ENCODE results near the gene ZNF273. TPM values are rescaled to one million over a fixed set of nuclear protein-coding genes. Genes with fewer than 3 reads are reported as not detected.
"Not testable (repeated sequence)": the region's sequence is repeated elsewhere in the genome, so short reads cannot be mapped to it uniquely, and the experiment has no call there.

The ZNF273 gene
- polyA plus RNA-seq, 1 donor (not counting 4 experiments of a cell fraction or from before 2014, with no cell fraction given): 4.7 TPM

DNA sequence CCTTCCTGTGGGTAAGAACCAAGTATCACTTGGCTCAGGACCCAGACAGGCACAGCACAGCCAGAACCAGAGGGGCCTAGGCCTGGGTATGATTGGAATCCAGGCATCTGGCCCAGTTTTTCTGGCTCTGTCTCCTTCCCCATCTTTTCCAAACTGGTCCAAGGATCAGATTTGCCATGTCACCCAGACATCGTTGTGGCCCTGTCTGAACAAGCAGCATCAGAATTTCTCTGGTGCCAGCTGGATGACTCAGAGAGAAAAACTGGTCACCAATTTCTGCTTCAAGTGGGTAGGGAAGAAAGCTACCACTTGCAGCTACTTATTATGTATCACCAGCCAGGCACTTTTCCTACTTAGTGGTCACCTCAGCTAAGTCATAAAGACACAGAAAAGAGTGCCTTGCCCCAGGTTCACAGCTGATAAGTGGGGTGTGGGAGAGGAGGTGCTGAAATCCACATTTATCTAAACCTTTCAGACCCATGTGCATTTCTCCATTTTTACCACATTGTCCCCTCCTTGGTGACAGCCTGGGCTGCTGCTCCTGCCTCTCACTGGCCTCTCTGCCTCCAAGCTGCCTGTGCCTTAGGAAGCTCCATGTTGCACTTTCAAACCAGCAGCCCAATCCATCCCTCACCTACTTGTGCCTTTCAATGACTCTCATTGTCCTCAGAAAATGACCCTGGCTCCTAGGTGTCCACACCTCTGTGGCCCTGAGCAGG, 11.6 kb upstream of the ZNF273 start:
- H3K27me3 ChIP-seq (ENCODE audit: control insufficient read depth, extremely low read depth, insufficient read depth, low read length); H3K27ac ChIP-seq (ENCODE audit: control insufficient read depth, insufficient read depth, low read length); H3K9ac ChIP-seq (ENCODE audit: control insufficient read depth, extremely low read depth, insufficient read depth, low read length); H3K9me3 ChIP-seq (ENCODE audit: control insufficient read depth, low read depth, low read length); H3K4me3 ChIP-seq (ENCODE audit: control insufficient read depth in 2 of 3, extremely low read depth in 1 of 3, insufficient read depth in 2 of 3, low read depth in 1 of 3, low read length in 3 of 3); H3K36me3 ChIP-seq (ENCODE audit: control insufficient read depth in 2 of 2, extremely low read depth in 1 of 2, insufficient read depth in 2 of 2, low read length in 2 of 2); dilution Hi-C loops (cut with MboI; ENCODE audit: extremely low pct_ligation_motif_present, low sequenced_read_pairs); H2AFZ ChIP-seq (ENCODE audit: control insufficient read depth, low read length); H4K20me1 ChIP-seq (ENCODE audit: control insufficient read depth, extremely low read depth, insufficient read depth, low read length); H3K9me1 ChIP-seq (ENCODE audit: control insufficient read depth, extremely low read depth, insufficient read depth, low read length); H3K79me2 ChIP-seq (ENCODE audit: control insufficient read depth, insufficient read depth, low read length): not testable (repeated sequence)
- Histone ChIP-seq H3K4me1 (ENCODE audit: control insufficient read depth, extremely low read depth, insufficient read depth, low read length) (peaks cover 12% of the 10 kb centered on the region), H3K4me2 (ENCODE audit: control insufficient read depth, extremely low read depth, insufficient read depth, low read depth, low read length) (peak overlapping the region; percentile 33)
- DNase-seq (ENCODE audit: low read depth, low spot score) (peak; percentile 19), FAIRE-seq (peak; percentile 70)

GRCh38 chr7:64892116-64892515, 11.0 kb upstream of the ZNF273 start:
- H3K79me2 ChIP-seq (ENCODE audit: control insufficient read depth, insufficient read depth, low read length): no peaks in the 10 kb centered on the region
- H3K4me2 ChIP-seq (ENCODE audit: control insufficient read depth, extremely low read depth, insufficient read depth, low read depth, low read length): no peak overlapping the region
- no peak for DNase-seq (ENCODE audit: low read depth, low spot score)
- no peaks in the 10 kb centered on the region for H3K9me3 ChIP-seq (ENCODE audit: control insufficient read depth, low read depth, low read length)
- H3K4me3 ChIP-seq (ENCODE audit: control insufficient read depth in 2 of 3, extremely low read depth in 1 of 3, insufficient read depth in 2 of 3, low read depth in 1 of 3, low read length in 3 of 3): no peak overlapping the region
- dilution Hi-C loops (cut with MboI; ENCODE audit: extremely low pct_ligation_motif_present, low sequenced_read_pairs): no loop called here
- no peaks in the 10 kb centered on the region for H3K36me3 ChIP-seq (ENCODE audit: control insufficient read depth in 2 of 2, extremely low read depth in 1 of 2, insufficient read depth in 2 of 2, low read length in 2 of 2)
- no peak overlapping the region for H3K27ac ChIP-seq (ENCODE audit: control insufficient read depth, insufficient read depth, low read length)
- H3K9me1 ChIP-seq (ENCODE audit: control insufficient read depth, extremely low read depth, insufficient read depth, low read length): no peaks in the 10 kb centered on the region
- H3K4me1 ChIP-seq (ENCODE audit: control insufficient read depth, extremely low read depth, insufficient read depth, low read length): peaks cover 12% of the 10 kb centered on the region
- H4K20me1 ChIP-seq (ENCODE audit: control insufficient read depth, extremely low read depth, insufficient read depth, low read length): no peaks in the 10 kb centered on the region
- no peak overlapping the region for H3K9ac ChIP-seq (ENCODE audit: control insufficient read depth, extremely low read depth, insufficient read depth, low read length)
- H2AFZ ChIP-seq (ENCODE audit: control insufficient read depth, low read length): no peak overlapping the region
- TF ChIP-seq CTCF (optimal IDR thresholded peaks at IDR 0.05 in 1 of 3, IDR thresholded peaks at IDR 0.05 in 1 of 3, conservative IDR thresholded peaks at IDR 0.05 in 1 of 3; ENCODE audit: extremely low read depth in 1 of 3, insufficient read depth in 2 of 3, low read length in 3 of 3) (no peak), EZH2 (IDR thresholded peaks at IDR 0.05; ENCODE audit: low read length) (no peak)
- no peaks in the 10 kb centered on the region for H3K27me3 ChIP-seq (ENCODE audit: control insufficient read depth, extremely low read depth, insufficient read depth, low read length)
- no peak for FAIRE-seq
